Muscle layer of duodenum (tissue), 2 donors: ENCODE data around the gene WDFY2.
"Not testable (repeated sequence)": the region's sequence is repeated elsewhere in the genome, so short reads cannot be mapped to it uniquely, and the experiment has no call there.

Experiments used
- H3K27ac ChIP-seq: one replicate; pipeline ENCODE4 v1.7.0; 2013; ENCODE audit warnings: mild to moderate bottlenecking, low read length
- H3K27me3 ChIP-seq: one replicate; pipeline ENCODE4 v1.7.0; 2013; ENCODE audit warnings: low read depth, mild to moderate bottlenecking, control low read depth, low read length
- H3K36me3 ChIP-seq, 2 donors: one replicate each; pipeline ENCODE4 v1.7.0; 2013; ENCODE audit warnings: low read length in 2 of 2, control low read depth in 1 of 2, mild to moderate bottlenecking in 1 of 2; ENCODE audit not compliant: insufficient read depth in 2 of 2, control insufficient read depth in 1 of 2
- H3K4me1 ChIP-seq, 2 donors: one replicate each; pipeline ENCODE4 v1.7.0; 2013; ENCODE audit warnings: low read length in 2 of 2, mild to moderate bottlenecking in 2 of 2, control low read depth in 1 of 2, moderate library complexity in 1 of 2; ENCODE audit not compliant: insufficient read depth in 2 of 2, control insufficient read depth in 1 of 2
- H3K4me3 ChIP-seq, 2 donors: one replicate each; pipeline ENCODE4 v1.7.0; 2013; ENCODE audit warnings: low read length in 2 of 2, low read depth in 1 of 2, mild to moderate bottlenecking in 1 of 2
- H3K9me3 ChIP-seq, 2 donors: one replicate each; pipeline ENCODE4 v1.7.0; 2013; ENCODE audit warnings: low read length in 2 of 2, control low read depth in 1 of 2, mild to moderate bottlenecking in 1 of 2; ENCODE audit not compliant: control insufficient read depth in 1 of 2
- donor health status: healthy.

The WDFY2 gene

DNA sequence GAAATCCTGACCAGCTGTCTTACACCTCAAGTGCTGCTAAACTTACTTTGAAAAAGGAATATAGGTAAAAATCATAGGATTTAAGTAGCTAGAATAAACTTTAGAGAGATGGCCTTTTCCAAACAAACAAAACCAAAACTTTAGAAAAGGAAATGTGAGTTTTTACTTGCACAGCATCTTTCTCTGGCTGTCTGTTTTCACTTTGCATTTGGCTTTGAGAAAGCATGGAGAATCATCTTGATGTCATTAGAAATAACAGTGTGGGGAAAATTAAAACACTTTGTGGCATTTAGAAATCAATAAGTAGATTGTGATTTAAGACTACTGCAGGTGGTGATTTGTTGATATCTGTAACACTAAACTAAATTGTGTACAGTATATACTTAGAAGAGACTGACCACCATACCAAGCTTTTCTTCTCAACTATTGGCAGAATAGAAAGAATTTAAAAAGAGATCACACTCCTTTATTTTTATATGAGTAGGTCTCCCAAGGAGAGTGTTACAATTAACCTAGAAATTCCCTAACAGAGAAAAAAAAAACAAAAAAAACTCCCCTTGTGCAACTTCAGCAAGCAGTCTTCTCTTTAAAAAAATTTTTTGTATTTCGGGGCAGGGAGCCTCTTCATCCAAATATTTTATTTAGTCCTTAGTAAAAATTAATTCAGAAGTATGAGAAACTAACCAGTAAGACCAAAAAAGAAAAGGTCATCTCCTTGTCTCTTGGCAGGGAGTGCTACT, 6.1 kb downstream of the WDFY2 start:
- Histone ChIP-seq H3K36me3 (no peaks in the 10 kb centered on the region), H3K4me3 (no peak overlapping the region), H3K27me3 (no peaks in the 10 kb centered on the region), H3K27ac (no peak overlapping the region), H3K4me1 (peaks cover 4 to 33% of the 10 kb centered on the region in 2 donors), H3K9me3 (no peaks in the 10 kb centered on the region)

DNA sequence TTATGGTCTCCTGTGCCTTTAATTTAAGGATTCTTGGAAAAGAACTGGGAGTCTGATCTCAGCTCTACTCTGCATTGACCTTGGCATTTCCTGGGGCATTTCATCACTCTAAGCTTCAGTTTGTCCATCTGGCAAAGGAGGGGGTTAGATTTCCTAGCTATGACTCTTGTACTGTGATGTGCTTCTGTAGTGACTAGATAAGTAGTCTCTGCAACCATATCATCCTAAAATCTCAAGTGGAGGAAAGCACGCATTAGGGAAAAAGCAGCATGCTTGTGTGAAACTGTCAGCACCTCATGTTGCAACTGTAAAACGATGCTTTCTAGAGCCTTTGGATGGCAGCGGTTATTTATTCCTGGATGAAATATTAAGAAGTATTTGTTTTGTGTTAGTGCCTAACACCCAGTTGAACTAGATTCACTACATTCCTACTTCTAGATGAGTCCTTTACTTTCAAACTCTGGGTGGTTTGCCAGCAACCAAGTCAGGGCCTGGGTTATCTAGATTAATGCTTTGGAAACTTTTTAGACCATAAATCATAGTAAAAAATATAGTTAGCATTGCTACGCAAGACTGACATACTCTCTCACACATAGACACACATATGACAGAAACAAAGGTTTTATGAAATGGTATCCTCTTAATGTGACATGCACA, 6.8 kb downstream of the WDFY2 start:
- H3K36me3 ChIP-seq, result no peaks in the 10 kb centered on the region
- H3K27ac ChIP-seq, result peak overlapping the region; percentile 19
- no peak overlapping the region for H3K4me3 ChIP-seq
- H3K27me3 ChIP-seq, result no peaks in the 10 kb centered on the region
- H3K9me3 ChIP-seq, result no peaks in the 10 kb centered on the region
- peaks cover 0 to 27% of the 10 kb centered on the region in 2 donors for H3K4me1 ChIP-seq

DNA sequence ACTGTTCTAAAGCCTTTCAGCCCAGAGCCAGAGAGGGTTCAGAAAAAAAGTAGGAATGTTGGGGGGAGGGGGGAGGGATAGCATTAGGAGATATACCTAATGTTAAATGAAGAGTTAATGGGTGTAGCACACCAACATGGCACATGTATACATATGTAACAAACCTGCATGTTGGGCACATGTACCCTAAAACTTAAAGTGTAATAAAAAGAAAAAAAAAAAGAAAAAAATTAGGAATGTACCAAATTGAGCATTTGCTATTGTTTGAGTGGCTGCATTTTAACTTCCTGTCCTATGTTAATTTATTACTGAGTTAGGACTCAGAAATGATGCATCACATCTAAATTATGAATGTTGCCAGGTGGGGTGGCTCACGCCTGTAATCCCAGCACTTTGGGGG, 7.7 kb downstream of the WDFY2 start:
- Histone ChIP-seq H3K4me1 (peaks cover 0 to 27% of the 10 kb centered on the region in 2 donors), H3K27ac (peak overlapping the region; percentile 19)
- H3K4me3 ChIP-seq, result not testable (repeated sequence)

DNA sequence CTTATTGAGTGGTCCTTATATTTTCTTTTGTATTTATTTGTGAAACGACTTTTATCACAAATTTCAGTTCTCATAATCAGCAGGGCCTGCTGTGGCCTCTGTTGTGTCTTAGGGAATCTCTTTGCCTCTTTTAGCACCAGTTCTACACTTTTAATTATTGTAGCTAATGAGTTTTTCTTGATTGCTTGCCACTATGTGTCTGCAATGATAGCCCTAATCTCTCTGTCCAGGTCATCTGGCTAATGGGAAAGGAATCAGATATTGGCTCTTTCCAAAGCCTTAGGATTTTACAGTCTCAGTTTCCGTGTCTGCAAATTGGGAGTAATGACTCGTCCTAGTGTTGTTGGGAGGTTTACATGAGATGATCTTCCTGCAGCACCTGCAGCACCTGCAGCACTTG, 10.2 kb downstream of the WDFY2 start:
- H3K4me3 ChIP-seq, result no peak overlapping the region
- H3K27ac ChIP-seq, result no peak overlapping the region
- no peaks in the 10 kb centered on the region for H3K27me3 ChIP-seq
- H3K9me3 ChIP-seq, result no peaks in the 10 kb centered on the region
- H3K36me3 ChIP-seq, result no peaks in the 10 kb centered on the region
- H3K4me1 ChIP-seq, result peaks cover 0 to 15% of the 10 kb centered on the region in 2 donors

More for the DNA sequence above, 7.7 kb downstream of the WDFY2 start:
- not testable (repeated sequence) for H3K9me3 ChIP-seq, H3K27me3 ChIP-seq, H3K36me3 ChIP-seq

- no peaks in the 10 kb centered on the region for H3K36me3 ChIP-seq
- H3K27ac ChIP-seq, result no peak overlapping the region
- peaks cover 0 to 14% of the 10 kb centered on the region in 2 donors for H3K4me1 ChIP-seq
- H3K4me3 ChIP-seq, result no peak overlapping the region
- no peaks in the 10 kb centered on the region for H3K27me3 ChIP-seq
- no peaks in the 10 kb centered on the region for H3K9me3 ChIP-seq
These were observed 11.2 kb downstream of the WDFY2 start for GRCh38 chr13:51595416-51595815.

DNA sequence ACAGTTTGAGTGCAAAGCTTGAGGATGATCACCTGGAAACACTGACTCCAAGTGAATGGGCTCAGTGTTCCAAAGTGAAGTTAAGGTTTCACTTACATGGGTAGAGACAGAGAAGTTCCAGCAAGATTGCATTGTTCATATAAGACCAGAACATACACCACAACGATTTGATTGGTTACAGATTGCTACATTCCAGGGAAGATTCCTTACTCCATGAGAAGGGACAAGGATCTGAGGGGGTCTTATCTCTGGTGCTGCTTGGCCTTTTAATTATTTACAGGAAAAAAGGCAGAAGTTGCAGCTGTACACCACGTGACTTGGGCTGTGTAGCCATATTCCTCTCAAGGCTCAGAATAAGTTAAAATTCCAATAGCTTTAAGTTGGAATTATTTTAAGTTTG, 12.3 kb downstream of the WDFY2 start:
- H3K9me3 ChIP-seq, result no peaks in the 10 kb centered on the region
- peaks cover 0 to 3% of the 10 kb centered on the region in 2 donors for H3K4me1 ChIP-seq
- H3K36me3 ChIP-seq, result no peaks in the 10 kb centered on the region
- H3K27me3 ChIP-seq, result no peaks in the 10 kb centered on the region
- H3K4me3 ChIP-seq, result no peak overlapping the region
- no peak overlapping the region for H3K27ac ChIP-seq

DNA sequence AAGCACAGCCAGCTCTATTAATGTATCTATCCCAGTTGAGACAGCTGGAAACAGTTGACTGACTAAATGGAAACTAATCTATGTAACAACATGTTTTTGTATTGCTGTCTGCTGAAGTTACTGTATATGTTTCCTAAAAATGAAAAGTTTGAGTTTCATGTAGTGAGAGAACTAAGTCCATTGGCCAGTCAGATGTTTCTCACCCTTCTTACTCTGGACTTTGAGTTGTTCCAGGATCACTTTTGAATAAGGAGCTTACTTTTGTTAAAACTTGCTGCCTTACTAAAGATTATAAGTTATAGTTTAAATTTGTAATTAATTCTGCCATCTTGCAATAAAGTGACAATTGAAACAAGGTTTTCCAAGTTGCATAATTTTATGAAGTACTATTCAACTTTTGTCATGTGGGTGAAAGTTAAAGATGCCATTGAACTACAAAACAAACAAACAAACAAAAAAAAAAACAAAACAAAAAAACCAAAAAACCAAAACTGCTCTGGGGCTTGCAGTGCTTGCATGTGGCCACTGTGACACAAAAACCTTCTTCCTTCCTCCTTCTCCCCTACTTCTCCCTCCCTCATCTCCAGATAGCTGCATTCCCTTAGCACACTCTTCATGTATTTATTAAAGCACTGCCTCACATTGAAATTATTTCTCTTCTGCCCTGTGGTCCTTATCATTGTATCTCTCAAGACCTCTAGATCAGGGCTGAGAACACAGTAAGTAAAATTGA, 15.3 kb downstream of the WDFY2 start:
- H3K4me1 ChIP-seq, result no peaks in the 10 kb centered on the region
- H3K27me3 ChIP-seq, result no peaks in the 10 kb centered on the region
- no peak overlapping the region for H3K27ac ChIP-seq
- H3K4me3 ChIP-seq, result no peak overlapping the region
- H3K9me3 ChIP-seq, result no peaks in the 10 kb centered on the region
- no peaks in the 10 kb centered on the region for H3K36me3 ChIP-seq

DNA sequence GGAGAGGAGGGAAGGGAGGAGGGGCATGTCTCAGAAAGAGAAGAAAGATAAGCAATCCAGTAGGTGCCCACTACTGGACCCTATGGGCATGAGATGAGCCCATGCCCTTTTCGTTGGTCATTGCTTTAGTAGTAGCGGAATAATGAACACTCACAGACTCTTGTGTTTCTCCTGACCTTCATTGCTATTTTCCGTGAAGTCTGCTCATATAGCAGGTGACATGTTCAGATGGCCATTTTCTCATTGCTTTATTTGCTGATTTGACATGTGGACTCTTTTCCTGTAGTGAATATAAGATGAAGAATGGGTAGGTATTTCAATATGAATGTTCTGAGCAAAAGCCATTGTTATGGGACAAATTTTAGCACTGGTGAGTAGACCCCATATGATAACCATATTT, 16.4 kb downstream of the WDFY2 start:
- Histone ChIP-seq H3K36me3 (no peaks in the 10 kb centered on the region), H3K9me3 (no peaks in the 10 kb centered on the region), H3K27me3 (no peaks in the 10 kb centered on the region), H3K4me1 (peaks cover 3% of the 10 kb centered on the region in 2 donors), H3K4me3 (no peak overlapping the region), H3K27ac (no peak overlapping the region)

GRCh38 chr13:51601601-51602565, 17.6 kb downstream of the WDFY2 start:
- H3K4me1 ChIP-seq, result peaks cover 6 to 8% of the 10 kb centered on the region in 2 donors

DNA sequence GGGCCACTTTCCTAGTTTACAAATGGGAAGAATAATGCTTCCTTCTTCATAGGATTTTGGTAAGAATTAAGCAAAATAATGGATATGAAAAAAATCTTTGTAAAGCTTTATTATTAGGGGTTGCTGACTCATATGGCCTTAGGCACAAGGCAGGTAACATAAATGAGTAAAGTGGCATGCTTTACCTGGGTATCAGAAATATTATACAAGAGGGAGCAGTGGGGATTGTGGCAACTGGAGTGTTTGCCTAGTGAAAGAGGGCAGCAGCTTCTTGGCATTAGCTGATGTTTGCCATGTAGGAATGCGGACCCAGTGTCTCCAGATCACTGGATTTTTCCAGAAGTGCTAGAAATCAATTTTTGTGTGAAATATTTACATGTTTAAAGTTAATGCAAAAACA, 19.5 kb downstream of the WDFY2 start:
- Histone ChIP-seq H3K27me3 (no peaks in the 10 kb centered on the region), H3K4me1 (peaks cover 6 to 8% of the 10 kb centered on the region in 2 donors), H3K9me3 (no peaks in the 10 kb centered on the region), H3K27ac (no peak overlapping the region), H3K4me3 (no peak overlapping the region), H3K36me3 (no peaks in the 10 kb centered on the region)

More at GRCh38 chr13:51601601-51602565, 17.6 kb downstream of the WDFY2 start:
- H3K27ac ChIP-seq, result peak overlapping the region; percentile 7
- no peaks in the 10 kb centered on the region for H3K9me3 ChIP-seq
- H3K36me3 ChIP-seq, result no peaks in the 10 kb centered on the region
- no peak overlapping the region for H3K4me3 ChIP-seq
- no peaks in the 10 kb centered on the region for H3K27me3 ChIP-seq
